Inflammatory macrophage (primary cell): ENCODE data around the gene ENPEP.
"Not testable (repeated sequence)": the region's sequence is repeated elsewhere in the genome, so short reads cannot be mapped to it uniquely, and the experiment has no call there.

Source experiments
- DNase-seq, 2 donors: peaks; one replicate each; pipeline ENCODE4 v3.0.0-alpha.2; 2020 to 2022

ENPEP gene

GRCh38 chr4:110486256-110486655, 10.3 kb downstream of the ENPEP start:
- DNase-seq = no peak

- DNase-seq = not testable (repeated sequence)
Measured at GRCh38 chr4:110486850-110487249, 10.9 kb downstream of the ENPEP start.

GRCh38 chr4:110487873-110488272, 11.9 kb downstream of the ENPEP start:
- DNase-seq = no peak

GRCh38 chr4:110489901-110490508, 14.1 kb downstream of the ENPEP start:
- DNase-seq = peak; percentile 24 to 38

- peak; percentile 67 to 78 for DNase-seq
Measured at GRCh38 chr4:110492522-110492921, 16.6 kb downstream of the ENPEP start.

- DNase-seq = no peak
Measured at GRCh38 chr4:110493520-110493919, 17.6 kb downstream of the ENPEP start.

- no peak for DNase-seq
Measured at GRCh38 chr4:110498420-110498819, 22.5 kb downstream of the ENPEP start.

- DNase-seq = no peak
Measured at GRCh38 chr4:110499126-110499525, 23.2 kb downstream of the ENPEP start.

GRCh38 chr4:110501826-110502225, 25.9 kb downstream of the ENPEP start:
- DNase-seq = no peak

GRCh38 chr4:110503270-110504083, 27.5 kb downstream of the ENPEP start:
- peak in 1 of 2 donors; percentile 30 for DNase-seq

GRCh38 chr4:110504084-110504435, 28.1 kb downstream of the ENPEP start:
- no peak for DNase-seq

GRCh38 chr4:110505440-110505839, 29.5 kb downstream of the ENPEP start:
- no peak for DNase-seq

- peak; percentile 17 to 20 for DNase-seq
Measured at GRCh38 chr4:110508827-110509710, 33.1 kb downstream of the ENPEP start.

GRCh38 chr4:110510277-110510676, 34.3 kb downstream of the ENPEP start:
- DNase-seq = no peak

GRCh38 chr4:110510955-110511544, 35.1 kb downstream of the ENPEP start:
- peak; percentile 44 to 68 for DNase-seq

- no peak for DNase-seq
Measured at GRCh38 chr4:110512901-110513300, 36.9 kb downstream of the ENPEP start.

- DNase-seq = peak in 1 of 2 donors; percentile 58
Measured at GRCh38 chr4:110514889-110515479, 39.0 kb downstream of the ENPEP start.

GRCh38 chr4:110515676-110516075, 39.7 kb downstream of the ENPEP start:
- DNase-seq = no peak

GRCh38 chr4:110516106-110516922, 40.4 kb downstream of the ENPEP start:
- peak; percentile 51 to 67 for DNase-seq

- DNase-seq = peak in 1 of 2 donors; percentile 9
Measured at GRCh38 chr4:110518889-110519490, 43.0 kb downstream of the ENPEP start.

- no peak for DNase-seq
Measured at GRCh38 chr4:110520886-110521285, 44.9 kb downstream of the ENPEP start.
